Mesangial cell (primary cell): ENCODE measurements around the gene MIB2. TPM values are rescaled to one million over a fixed set of nuclear protein-coding genes. Genes with fewer than 3 reads are reported as not detected.

Experiments used
- total RNA-seq: library from RNA; depleted of rRNA; stranded (reverse); fragments of >200 nt; gene quantifications from 2 replicates; pipeline ENCODE4 v1.2.3, GENCODE V29; 2015

MIB2 gene
- 14.0 and 51.1 TPM in 2 replicates for total RNA-seq

GRCh38 chr1:1615256-1616044 is at the start of gene MIB2:
Gene MIB2 (plus strand): TSS chr1:1615500. CDS start chr1:1623453, 7,953 bp downstream.

GRCh38 chr1:1574721-1575537 is 40.4 kb upstream of the MIB2 start, which contains the start of gene SSU72:
Gene SSU72 (minus strand): TSS chr1:1574863. CDS start chr1:1574557, 306 bp downstream.

GRCh38 chr1:1599935-1600860 is 15.1 kb upstream of the MIB2 start, which contains the start of gene FNDC10:
Gene FNDC10 (minus strand): TSS chr1:1600135. CDS start chr1:1600015, 120 bp downstream.

GRCh38 chr1:1631782-1632420 is 16.6 kb downstream of the MIB2 start, which contains the start of gene MMP23B:
Gene MMP23B (plus strand): TSS chr1:1632173. CDS start chr1:1632219, 46 bp downstream.

GRCh38 chr1:1658583-1659549 is 43.6 kb downstream of the MIB2 start, which contains the start of gene CDK11B:
Gene CDK11B (minus strand): TSS chr1:1659004. CDS start chr1:1657485, 1,519 bp downstream.

Other genes starting within 250 kb of the MIB2 start
- gene AURKAIP1, start 240.3 kb upstream of the MIB2 start, total RNA-seq = 157 and 250 TPM in 2 replicates
- gene CCNL2, start 216.2 kb upstream of the MIB2 start, total RNA-seq = 40.6 and 111 TPM in 2 replicates
- 109 and 174 TPM in 2 replicates for gene MRPL20, start 208.2 kb upstream of the MIB2 start, total RNA-seq
- gene ANKRD65, start 194.2 kb upstream of the MIB2 start, total RNA-seq = 0.76 and 1.5 TPM in 2 replicates
- 25.4 and 90.9 TPM in 2 replicates for gene VWA1, start 179.8 kb upstream of the MIB2 start, total RNA-seq
- gene ATAD3C, start 165.8 kb upstream of the MIB2 start, total RNA-seq = 1.1 and 1.6 TPM in 2 replicates
- gene ATAD3B, start 143.7 kb upstream of the MIB2 start, total RNA-seq = 14.5 and 64.5 TPM in 2 replicates
- 42.3 and 107 TPM in 2 replicates for gene ATAD3A, start 103.3 kb upstream of the MIB2 start, total RNA-seq
- 1.8 and 3.8 TPM in 2 replicates for gene TMEM240, start 74.9 kb upstream of the MIB2 start, total RNA-seq
- gene SSU72, start 40.6 kb upstream of the MIB2 start, total RNA-seq = 78.1 and 105 TPM in 2 replicates
- gene FNDC10, start 15.4 kb upstream of the MIB2 start, total RNA-seq = 6.4 and 11.2 TPM in 2 replicates
- gene MMP23B, start 16.7 kb downstream of the MIB2 start, total RNA-seq = 11.9 and 55.1 TPM in 2 replicates
- gene CDK11B, start 43.5 kb downstream of the MIB2 start, total RNA-seq = 13.9 and 14.3 TPM in 2 replicates
- gene SLC35E2B, start 77.3 kb downstream of the MIB2 start, total RNA-seq = 11.7 and 46.5 TPM in 2 replicates
- gene CDK11A, start 108.9 kb downstream of the MIB2 start, total RNA-seq = 6.2 and 6.5 TPM in 2 replicates
- gene NADK, start 163.0 kb downstream of the MIB2 start, total RNA-seq = 54.8 and 57.6 TPM in 2 replicates